ENCODE measurements around the gene KHNYN.

KHNYN gene

GRCh38 chr14:24388474-24389179 is 41.1 kb upstream of the KHNYN start:
- no peak for TF ChIP-seq CTCF (IDR thresholded peaks at IDR 0.05; ENCODE audit: low read depth, low read length)
- H3K4me3 ChIP-seq (ENCODE audit: low read depth, low read length), result no peak overlapping the region

DNA sequence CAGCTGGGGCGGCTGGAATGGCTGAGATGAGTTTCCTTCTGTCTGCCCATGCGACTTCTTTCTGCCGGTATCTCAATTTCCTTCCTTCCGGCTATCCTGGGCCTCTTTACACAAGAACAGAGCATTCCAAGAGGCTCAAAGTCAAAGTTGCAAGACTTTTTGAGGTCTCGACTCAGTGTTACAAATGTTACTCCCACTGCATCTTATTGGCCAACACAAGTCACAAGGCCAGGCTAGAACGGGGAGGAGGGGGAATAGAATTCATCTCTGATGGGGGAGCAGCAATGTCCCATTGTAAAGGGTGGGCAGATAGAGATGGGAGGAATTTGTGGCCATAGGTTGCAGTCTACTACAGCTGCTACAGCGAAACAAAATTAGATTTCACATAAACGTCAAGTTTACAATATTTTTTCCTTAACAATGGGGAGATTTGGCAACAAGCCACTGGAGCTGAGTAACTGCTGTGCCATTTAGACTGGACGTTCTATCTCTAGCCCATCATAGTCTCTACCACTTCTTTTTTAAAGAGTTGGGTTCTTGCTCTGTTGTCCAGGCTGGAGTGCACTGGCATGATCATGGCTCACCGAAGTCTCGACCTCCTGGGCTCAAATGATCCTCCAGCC is 40.4 kb upstream of the KHNYN start:
- no peak for TF ChIP-seq CTCF (IDR thresholded peaks at IDR 0.05; ENCODE audit: low read depth, low read length)
- H3K4me3 ChIP-seq (ENCODE audit: low read depth, low read length), result no peak overlapping the region

GRCh38 chr14:24390701-24391468 is 38.9 kb upstream of the KHNYN start:
- H3K4me3 ChIP-seq (ENCODE audit: low read depth, low read length), result no peak overlapping the region
- TF ChIP-seq CTCF (IDR thresholded peaks at IDR 0.05; ENCODE audit: low read depth, low read length), result no peak

DNA sequence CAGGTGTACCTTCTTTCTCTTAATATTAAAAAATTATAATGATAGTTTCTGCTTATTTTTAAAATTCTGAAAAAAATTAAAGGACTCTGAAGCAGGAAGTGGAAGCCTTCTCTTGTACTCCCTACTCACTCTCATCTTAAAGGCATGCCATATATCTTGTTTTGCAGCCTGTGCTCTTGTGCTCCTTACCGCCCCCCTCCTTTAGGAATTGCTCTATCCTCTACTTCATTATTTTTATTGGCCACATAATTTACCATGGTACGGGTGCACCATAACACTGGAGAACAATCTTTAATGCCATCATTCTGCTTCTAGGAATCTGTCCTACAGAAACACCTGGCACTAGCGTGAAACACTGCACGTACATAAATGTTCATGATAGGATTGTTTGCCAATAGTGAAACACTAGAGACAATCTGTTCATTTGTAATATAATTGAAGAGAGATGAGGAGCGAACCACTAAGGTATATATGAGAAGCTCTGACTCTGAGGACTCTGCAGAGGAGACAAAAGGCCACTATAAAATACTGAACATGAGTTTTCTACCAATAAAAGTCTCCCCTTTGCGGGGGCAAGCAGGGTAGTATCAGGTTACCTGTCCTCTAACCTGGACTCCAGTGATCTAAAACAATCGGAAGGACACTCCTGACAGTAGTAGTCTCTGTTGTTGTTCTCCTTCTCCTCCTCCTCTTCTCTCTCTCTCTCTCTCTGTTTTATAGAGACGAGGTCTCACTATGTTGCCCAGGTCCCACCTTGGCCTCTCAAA is 37.2 kb upstream of the KHNYN start:
- no peak overlapping the region for H3K4me3 ChIP-seq (ENCODE audit: low read depth, low read length)
- TF ChIP-seq CTCF (IDR thresholded peaks at IDR 0.05; ENCODE audit: low read depth, low read length), result no peak

- H3K4me3 ChIP-seq (ENCODE audit: low read depth, low read length), result no peak overlapping the region
- no peak for TF ChIP-seq CTCF (IDR thresholded peaks at IDR 0.05; ENCODE audit: low read depth, low read length)
These were observed 35.5 kb upstream of the KHNYN start for GRCh38 chr14:24394275-24394674.

- no peak for TF ChIP-seq CTCF (IDR thresholded peaks at IDR 0.05; ENCODE audit: low read depth, low read length)
- no peak overlapping the region for H3K4me3 ChIP-seq (ENCODE audit: low read depth, low read length)
These were observed 33.9 kb upstream of the KHNYN start for GRCh38 chr14:24395609-24396582.
